H9 (cell line): ENCODE measurements around the gene ZBTB45. TPM values are rescaled to one million over a fixed set of nuclear protein-coding genes. Genes with fewer than 3 reads are reported as not detected.

Experiments used
- DNase-seq: peaks from one replicate; pipeline ENCODE4 v3.0.0-alpha.2; 2017
- H2AFZ ChIP-seq: one replicate; pipeline ENCODE4 v1.6.1; 2013; ENCODE audit warnings: mild to moderate bottlenecking, low read length, control low read depth, moderate library complexity
- H2AK5ac ChIP-seq: 2 replicates; pipeline ENCODE4 v1.6.1; 2013; ENCODE audit warnings: low read length, control low read depth, mixed read lengths; ENCODE audit not compliant: insufficient read length
- H2BK120ac ChIP-seq: one replicate; pipeline ENCODE4 v1.6.1; 2013; ENCODE audit warnings: low read depth, mild to moderate bottlenecking, low read length, control low read depth, inconsistent platforms; ENCODE audit not compliant: poor library complexity, severe bottlenecking
- H2BK12ac ChIP-seq: 2 replicates; pipeline ENCODE4 v1.6.1; 2013; ENCODE audit warnings: low read length, control low read depth, mixed read lengths, low read depth; ENCODE audit not compliant: insufficient read length
- H2BK15ac ChIP-seq: 2 replicates; pipeline ENCODE4 v1.6.1; 2013; ENCODE audit warnings: low read depth, low read length, control low read depth
- H2BK20ac ChIP-seq: one replicate; pipeline ENCODE4 v1.6.1; 2013; ENCODE audit warnings: low read depth, mild to moderate bottlenecking, low read length, control low read depth, inconsistent platforms; ENCODE audit not compliant: poor library complexity, severe bottlenecking
- H2BK5ac ChIP-seq: 2 replicates; pipeline ENCODE4 v1.6.1; 2013; ENCODE audit warnings: low read length, control low read depth, mixed read lengths; ENCODE audit not compliant: insufficient read length
- H3K14ac ChIP-seq: 2 replicates; pipeline ENCODE4 v1.6.1; 2013; ENCODE audit warnings: low read length, control low read depth; ENCODE audit not compliant: insufficient read depth
- H3K18ac ChIP-seq: 2 replicates; pipeline ENCODE4 v1.6.1; 2013; ENCODE audit warnings: low read depth, mild to moderate bottlenecking, mixed read lengths, low read length, control low read depth; ENCODE audit not compliant: insufficient read length
- H3K23ac ChIP-seq: 2 replicates; pipeline ENCODE4 v1.6.1; 2013; ENCODE audit warnings: low read length, control low read depth, mixed read lengths, low read depth; ENCODE audit not compliant: insufficient read length
- H3K23me2 ChIP-seq: 2 replicates; pipeline ENCODE4 v1.6.1; 2013; ENCODE audit warnings: low read depth, mild to moderate bottlenecking, mixed read lengths, low read length, control low read depth; ENCODE audit not compliant: insufficient read length, poor library complexity, severe bottlenecking
- H3K27ac ChIP-seq: 2 replicates; pipeline ENCODE4 v1.5.1; 2013; ENCODE audit warnings: low read length, control low read depth, mixed read lengths, low read depth; ENCODE audit not compliant: insufficient read length
- H3K27me3 ChIP-seq: 2 replicates; pipeline ENCODE4 v1.6.1; 2013; ENCODE audit warnings: low read length, control low read depth, inconsistent platforms; ENCODE audit not compliant: insufficient read depth
- H3K4ac ChIP-seq: 2 replicates; pipeline ENCODE4 v1.6.1; 2013; ENCODE audit warnings: low read depth, mild to moderate bottlenecking, control low read depth, inconsistent platforms, low read length, moderate library complexity
- H3K4me1 ChIP-seq: 2 replicates; pipeline ENCODE4 v1.6.1; 2013; ENCODE audit warnings: low read length, control low read depth, inconsistent platforms; ENCODE audit not compliant: insufficient read depth
- H3K4me2 ChIP-seq: 2 replicates; pipeline ENCODE4 v1.6.1; 2013; ENCODE audit warnings: low read length, control low read depth, mixed read lengths; ENCODE audit not compliant: insufficient read length, insufficient read depth
- H3K56ac ChIP-seq: 2 replicates; pipeline ENCODE4 v1.6.1; 2013; ENCODE audit warnings: low read depth, mild to moderate bottlenecking, mixed read lengths, low read length, control low read depth; ENCODE audit not compliant: insufficient read length
- H3K79me1 ChIP-seq: 2 replicates; pipeline ENCODE4 v1.6.1; 2013; ENCODE audit warnings: low read depth, mild to moderate bottlenecking, moderate library complexity, low read length, control low read depth, inconsistent platforms; ENCODE audit not compliant: insufficient read depth, poor library complexity, severe bottlenecking
- H3K79me2 ChIP-seq: 2 replicates; pipeline ENCODE4 v1.6.1; 2013; ENCODE audit warnings: low read length, control low read depth, inconsistent platforms; ENCODE audit not compliant: insufficient read depth
- H3K9ac ChIP-seq: 2 replicates; pipeline ENCODE4 v1.6.1; 2013; ENCODE audit warnings: low read length, control low read depth, mixed read lengths; ENCODE audit not compliant: insufficient read length; ENCODE audit errors: extremely low read depth
- H3K9me3 ChIP-seq: one replicate; pipeline ENCODE4 v1.6.1; 2013; ENCODE audit warnings: low read depth, low read length, inconsistent platforms; ENCODE audit not compliant: control insufficient read depth
- H3T11ph ChIP-seq: one replicate; pipeline ENCODE4 v1.6.1; 2013; ENCODE audit warnings: mild to moderate bottlenecking, low read length, control low read depth, inconsistent platforms
- H4K20me1 ChIP-seq: one replicate; pipeline ENCODE4 v1.6.1; 2013; ENCODE audit not compliant: control insufficient read depth, insufficient read length, insufficient read depth
- H4K5ac ChIP-seq: 2 replicates; pipeline ENCODE4 v1.6.1; 2013; ENCODE audit warnings: low read depth, mild to moderate bottlenecking, mixed read lengths, low read length, control low read depth; ENCODE audit not compliant: insufficient read length
- H4K8ac ChIP-seq: replicated peaks from 2 replicates; pipeline ENCODE4 v1.6.1; 2013; ENCODE audit warnings: low read length, control low read depth, mixed read lengths, low read depth; ENCODE audit not compliant: insufficient read length
- H4K91ac ChIP-seq: 2 replicates; pipeline ENCODE4 v1.6.1; 2013; ENCODE audit warnings: low read depth, mild to moderate bottlenecking, moderate library complexity, mixed read lengths, low read length, control low read depth; ENCODE audit not compliant: insufficient read length
- H3K27ac Mint-ChIP-seq, 3 experiments: 2 replicates in 2 of 3; 3 replicates in 1 of 3; pipeline ENCODE4 v1.8.0; 2020 to 2021; ENCODE audit warnings: mixed read lengths in 3 of 3, mild to moderate bottlenecking in 1 of 3, moderate library complexity in 1 of 3
- H3K27me3 Mint-ChIP-seq: 2 replicates; pipeline ENCODE4 v1.8.0; 2021; ENCODE audit warnings: low read depth, mild to moderate bottlenecking, moderate library complexity, mixed read lengths
- H3K36me3 Mint-ChIP-seq, 3 experiments: 2 replicates in 2 of 3; 3 replicates in 1 of 3; pipeline ENCODE4 v1.8.0; 2020 to 2021; ENCODE audit warnings: low read depth in 3 of 3, mixed read lengths in 3 of 3; ENCODE audit not compliant: insufficient read depth in 1 of 3
- H3K4me1 Mint-ChIP-seq, 2 experiments: 2 replicates each; pipeline ENCODE4 v1.8.0; 2020; ENCODE audit warnings: mixed read lengths in 2 of 2
- H3K4me3 Mint-ChIP-seq, 2 experiments: 2 replicates in 1 of 2; 3 replicates in 1 of 2; pipeline ENCODE4 v1.8.0; 2020 to 2021; ENCODE audit warnings: mild to moderate bottlenecking in 2 of 2, mixed read lengths in 2 of 2, moderate library complexity in 1 of 2
- H3K9me3 Mint-ChIP-seq, 2 experiments: 2 replicates in 1 of 2; 3 replicates in 1 of 2; pipeline ENCODE4 v1.8.0; 2020; ENCODE audit warnings: mild to moderate bottlenecking in 2 of 2, mixed read lengths in 2 of 2, moderate library complexity in 1 of 2
- WGBS: extraction: QIAGEN DNeasy Blood & Tissue Kit; methylation state at CpG from one replicate; pipeline ENCODE4 v1.1.7; 2013; ENCODE audit warnings: missing lambda C conversion rate, low lambda C conversion rate, mixed read lengths; ENCODE audit not compliant: insufficient read length; ENCODE audit errors: extremely low coverage; 5-methylcytosine and 5-hydroxymethylcytosine counted together
- total RNA-seq: library from RNA; stranded (reverse); gene quantifications from 2 replicates; pipeline ENCODE4 v1.2.1, GENCODE V29; 2021
- TF ChIP-seq, protein P1 (sequence below): fragments of 200-600 bp; sonication (generic); conservative IDR thresholded peaks from 3 replicates; pipeline ENCODE4 v1.8.0; 2021; ENCODE audit warnings: antibody characterized with exemption, mild to moderate bottlenecking

The ZBTB45 gene
- total RNA-seq, 1 experiment from 2014 or later = 18.7 TPM

- no peak overlapping the region for H2BK20ac ChIP-seq
- TF ChIP-seq, protein P1, sequence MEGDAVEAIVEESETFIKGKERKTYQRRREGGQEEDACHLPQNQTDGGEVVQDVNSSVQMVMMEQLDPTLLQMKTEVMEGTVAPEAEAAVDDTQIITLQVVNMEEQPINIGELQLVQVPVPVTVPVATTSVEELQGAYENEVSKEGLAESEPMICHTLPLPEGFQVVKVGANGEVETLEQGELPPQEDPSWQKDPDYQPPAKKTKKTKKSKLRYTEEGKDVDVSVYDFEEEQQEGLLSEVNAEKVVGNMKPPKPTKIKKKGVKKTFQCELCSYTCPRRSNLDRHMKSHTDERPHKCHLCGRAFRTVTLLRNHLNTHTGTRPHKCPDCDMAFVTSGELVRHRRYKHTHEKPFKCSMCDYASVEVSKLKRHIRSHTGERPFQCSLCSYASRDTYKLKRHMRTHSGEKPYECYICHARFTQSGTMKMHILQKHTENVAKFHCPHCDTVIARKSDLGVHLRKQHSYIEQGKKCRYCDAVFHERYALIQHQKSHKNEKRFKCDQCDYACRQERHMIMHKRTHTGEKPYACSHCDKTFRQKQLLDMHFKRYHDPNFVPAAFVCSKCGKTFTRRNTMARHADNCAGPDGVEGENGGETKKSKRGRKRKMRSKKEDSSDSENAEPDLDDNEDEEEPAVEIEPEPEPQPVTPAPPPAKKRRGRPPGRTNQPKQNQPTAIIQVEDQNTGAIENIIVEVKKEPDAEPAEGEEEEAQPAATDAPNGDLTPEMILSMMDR = no peak
- H3K4me1 Mint-ChIP-seq = peaks cover 24 to 34% of the 10 kb centered on the region in 2 experiments
- no peak overlapping the region for H3K9ac ChIP-seq
- peaks cover 4% of the 10 kb centered on the region for H3K79me1 ChIP-seq
- H3K4me2 ChIP-seq = no peak overlapping the region
- H3K27ac ChIP-seq = no peak overlapping the region
- H3K4ac ChIP-seq = no peak overlapping the region
- no peak overlapping the region for H4K5ac ChIP-seq
- no peaks in the 10 kb centered on the region; a peak in 1 of 5 replicates for H3K9me3 Mint-ChIP-seq
- no peaks in the 10 kb centered on the region for H3K9me3 ChIP-seq
- H3K79me2 ChIP-seq = peaks cover 5% of the 10 kb centered on the region; the same call in 1 of the 2 replicates
- no peaks in the 10 kb centered on the region for H3K27me3 ChIP-seq
- peaks cover 45 to 85% (median 71%) of the 10 kb centered on the region in 3 experiments; a peak in 6 of 7 replicates for H3K36me3 Mint-ChIP-seq
- no peaks in the 10 kb centered on the region for H3K4me1 ChIP-seq
- peak overlapping the region in 2 of 3 experiments; percentile 8 to 71; a peak in 4 of 7 replicates for H3K27ac Mint-ChIP-seq
- H3K27me3 Mint-ChIP-seq = peaks cover 1% of the 10 kb centered on the region; the same call in 1 of the 2 replicates
- H4K8ac ChIP-seq = no peak overlapping the region
- DNase-seq = no peak
- no peak overlapping the region for H3K14ac ChIP-seq
- no peak overlapping the region for H4K91ac ChIP-seq
- H3T11ph ChIP-seq = no peak overlapping the region
- H3K18ac ChIP-seq = no peak overlapping the region
- no peak overlapping the region for H3K23ac ChIP-seq
- peaks cover 15% of the 10 kb centered on the region for H3K23me2 ChIP-seq
- H3K4me3 Mint-ChIP-seq = peak overlapping the region; percentile 5 to 10; a peak in 3 of 5 replicates
- H2BK5ac ChIP-seq = no peak overlapping the region
- no peak overlapping the region for H2BK15ac ChIP-seq
- no peaks in the 10 kb centered on the region for H4K20me1 ChIP-seq
- no peak overlapping the region for H2BK12ac ChIP-seq
- no CpG with 5 or more reads among the region's 2 CpGs for WGBS
- H2AK5ac ChIP-seq = no peak overlapping the region
- no peak overlapping the region for H3K56ac ChIP-seq
- H2AFZ ChIP-seq = no peak overlapping the region
- H2BK120ac ChIP-seq = no peak overlapping the region
These were observed 33.0 kb upstream of the ZBTB45 start for GRCh38 chr19:58552655-58553054.
